Lower lobe of right lung (tissue), 2 donors: ENCODE measurements around the gene KCNC3. TPM values are rescaled to one million over a fixed set of nuclear protein-coding genes. Genes with fewer than 3 reads are reported as not detected.
"Not testable (repeated sequence)": the region's sequence is repeated elsewhere in the genome, so short reads cannot be mapped to it uniquely, and the experiment has no call there.

ENCODE experiments used
- ATAC-seq, 2 donors: fragments of 200-7000 bp; cut with Tn5 transposase; one replicate each; pipeline ENCODE4 v1.9.1; 2020 to 2022; ENCODE audit warnings: mild to moderate bottlenecking in 2 of 2, moderate library complexity in 2 of 2
- DNase-seq: peaks from one replicate; pipeline ENCODE4 v3.0.0-alpha.2; 2020
- H3K27ac ChIP-seq: fragments of 200-600 bp; one replicate; pipeline ENCODE4 v1.8.0; 2022
- H3K27me3 ChIP-seq: fragments of 200-600 bp; one replicate; pipeline ENCODE4 v1.8.0; 2022; ENCODE audit warnings: low read depth
- H3K36me3 ChIP-seq: fragments of 200-600 bp; one replicate; pipeline ENCODE4 v1.8.0; 2022; ENCODE audit warnings: mild to moderate bottlenecking
- H3K4me1 ChIP-seq: fragments of 200-600 bp; one replicate; pipeline ENCODE4 v1.8.0; 2022
- H3K4me3 ChIP-seq: fragments of 200-600 bp; one replicate; pipeline ENCODE4 v1.8.0; 2022; ENCODE audit warnings: mild to moderate bottlenecking
- H3K9me3 ChIP-seq: fragments of 200-600 bp; one replicate; pipeline ENCODE4 v1.8.0; 2022
- CTCF ChIP-seq: fragments of 200-600 bp; IDR thresholded peaks from one replicate; pipeline ENCODE4 v1.8.0; 2022; ENCODE audit warnings: antibody characterized with exemption, mild to moderate bottlenecking
- intact Hi-C: fragments of 100-400 bp; cut with DNase I; formaldehyde crosslinking; loops from one replicate; pipeline ENCODE4 v1.11.0; 2022
- total RNA-seq: library from RNA; stranded (reverse); fragmentation: NEBNext Ultra II Directional; extraction: Animal tissue kit (Norgen Biotek cat#: 25700); gene quantifications from one replicate; pipeline ENCODE4 v1.2.1, GENCODE V29; 2021
- donor health status: DM: no; HTN: yes; CAD: no; lungs with severe emphysema.

The KCNC3 gene
- total RNA-seq, 1 donor from 2014 or later, result 11.1 TPM

GRCh38 chr19:50344661-50345318 lies 15.6 kb upstream of the KCNC3 start:
- DNase-seq, result peak; percentile 33
- no peaks in the 10 kb centered on the region for H3K9me3 ChIP-seq
- H3K27ac ChIP-seq, result no peak overlapping the region
- H3K4me1 ChIP-seq, result peaks cover 4% of the 10 kb centered on the region
- no peaks in the 10 kb centered on the region for H3K36me3 ChIP-seq
- no peak for TF ChIP-seq CTCF
- peak overlapping the region; percentile 26 for H3K4me3 ChIP-seq
- ATAC-seq, result peak; percentile 41 to 46
- intact Hi-C loops, result no loop called here
- H3K27me3 ChIP-seq, result no peaks in the 10 kb centered on the region

GRCh38 chr19:50341091-50341564 lies 12.0 kb upstream of the KCNC3 start:
- Histone ChIP-seq H3K9me3 (no peaks in the 10 kb centered on the region), H3K4me1 (peaks cover 4% of the 10 kb centered on the region), H3K4me3 (no peak overlapping the region), H3K27ac (peak overlapping the region; percentile 25), H3K27me3 (no peaks in the 10 kb centered on the region), H3K36me3 (no peaks in the 10 kb centered on the region)
- TF ChIP-seq CTCF, result no peak
- intact Hi-C loops, result no loop called here
- DNase-seq (peak; percentile 19), ATAC-seq (peak; percentile 53 to 77)

- H3K4me3 ChIP-seq, result no peak overlapping the region
- intact Hi-C loops, result no loop called here
- peaks cover 4% of the 10 kb centered on the region for H3K4me1 ChIP-seq
- H3K27me3 ChIP-seq, result no peaks in the 10 kb centered on the region
- H3K27ac ChIP-seq, result no peak overlapping the region
- ATAC-seq (no peak), DNase-seq (no peak)
- TF ChIP-seq CTCF, result no peak
- H3K9me3 ChIP-seq, result no peaks in the 10 kb centered on the region
- no peaks in the 10 kb centered on the region for H3K36me3 ChIP-seq
Observed at GRCh38 chr19:50340331-50340730, 11.2 kb upstream of the KCNC3 start.

GRCh38 chr19:50337031-50337430 lies 7.9 kb upstream of the KCNC3 start:
- H3K9me3 ChIP-seq, H3K27ac ChIP-seq, H3K27me3 ChIP-seq, intact Hi-C loops, ATAC-seq, H3K36me3 ChIP-seq, H3K4me3 ChIP-seq: not testable (repeated sequence)
- H3K4me1 ChIP-seq, result peaks cover 15% of the 10 kb centered on the region
- DNase-seq, result peak; percentile 45

GRCh38 chr19:50334741-50335421 lies 5.7 kb upstream of the KCNC3 start:
- DNase-seq (peak; percentile 38), ATAC-seq (no peak)
- no peak overlapping the region for H3K4me3 ChIP-seq
- peaks cover 6% of the 10 kb centered on the region for H3K27me3 ChIP-seq
- intact Hi-C loops, result no loop called here
- H3K4me1 ChIP-seq, result peaks cover 23% of the 10 kb centered on the region
- H3K9me3 ChIP-seq, result no peaks in the 10 kb centered on the region
- no peak for TF ChIP-seq CTCF
- H3K36me3 ChIP-seq, result no peaks in the 10 kb centered on the region
- no peak overlapping the region for H3K27ac ChIP-seq
